Tibial nerve (tissue), 3 donors: Measurements from ENCODE around the gene COL1A1.

Source experiments
- POLR2A ChIP-seq, 2 donors: fragments of 450-650 bp; IDR thresholded peaks; one replicate each; pipeline ENCODE4 v1.6.1; 2017; ENCODE audit warnings: antibody characterized with exemption in 2 of 2, mild to moderate bottlenecking in 2 of 2, moderate library complexity in 2 of 2
- TF ChIP-seq, protein P1 (sequence below), 5 experiments: fragments of 200-600 bp in 3 of 5; fragments of 450-650 bp in 2 of 5; sonication (generic) in 3 of 5; IDR thresholded peaks; one replicate each; pipeline ENCODE4 v1.5.1; 2016 to 2019; ENCODE audit warnings: antibody characterized with exemption in 5 of 5, mild to moderate bottlenecking in 3 of 5, moderate library complexity in 2 of 5

DNA sequence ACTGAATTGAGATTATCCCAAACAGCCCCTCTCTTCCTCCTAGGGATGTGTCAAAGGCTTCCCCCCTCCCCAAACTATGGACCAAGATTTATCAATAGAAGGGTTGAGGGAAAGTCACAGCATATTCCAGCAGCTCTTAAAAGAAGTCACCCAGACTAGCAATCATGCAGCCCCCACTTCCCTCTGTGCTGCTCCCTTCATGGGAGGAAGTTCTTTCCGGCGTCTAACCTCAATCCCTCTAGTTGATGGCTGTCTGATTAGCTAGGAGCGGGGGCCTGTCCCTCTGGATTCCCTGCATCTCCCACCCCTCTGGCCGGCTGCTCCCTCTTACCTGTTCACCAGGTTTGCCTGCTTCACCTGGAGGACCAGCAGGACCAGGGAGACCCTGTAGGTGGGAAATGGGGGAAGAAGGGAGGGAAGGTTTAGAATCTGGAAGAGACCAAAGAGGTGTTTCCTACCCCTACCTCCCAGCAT lies 9.2 kb downstream of the COL1A1 start:
- TF ChIP-seq, protein P1, sequence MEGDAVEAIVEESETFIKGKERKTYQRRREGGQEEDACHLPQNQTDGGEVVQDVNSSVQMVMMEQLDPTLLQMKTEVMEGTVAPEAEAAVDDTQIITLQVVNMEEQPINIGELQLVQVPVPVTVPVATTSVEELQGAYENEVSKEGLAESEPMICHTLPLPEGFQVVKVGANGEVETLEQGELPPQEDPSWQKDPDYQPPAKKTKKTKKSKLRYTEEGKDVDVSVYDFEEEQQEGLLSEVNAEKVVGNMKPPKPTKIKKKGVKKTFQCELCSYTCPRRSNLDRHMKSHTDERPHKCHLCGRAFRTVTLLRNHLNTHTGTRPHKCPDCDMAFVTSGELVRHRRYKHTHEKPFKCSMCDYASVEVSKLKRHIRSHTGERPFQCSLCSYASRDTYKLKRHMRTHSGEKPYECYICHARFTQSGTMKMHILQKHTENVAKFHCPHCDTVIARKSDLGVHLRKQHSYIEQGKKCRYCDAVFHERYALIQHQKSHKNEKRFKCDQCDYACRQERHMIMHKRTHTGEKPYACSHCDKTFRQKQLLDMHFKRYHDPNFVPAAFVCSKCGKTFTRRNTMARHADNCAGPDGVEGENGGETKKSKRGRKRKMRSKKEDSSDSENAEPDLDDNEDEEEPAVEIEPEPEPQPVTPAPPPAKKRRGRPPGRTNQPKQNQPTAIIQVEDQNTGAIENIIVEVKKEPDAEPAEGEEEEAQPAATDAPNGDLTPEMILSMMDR (IDR thresholded peaks at IDR 0.05): no peak
- TF ChIP-seq POLR2A (IDR thresholded peaks at IDR 0.05): no peak
